MM.1S (cell line): ENCODE measurements around the gene VSTM4.

ENCODE experiments used
- DNase-seq: peaks from one replicate; pipeline ENCODE4 v3.0.0-alpha.2; 2015
- H2AFZ ChIP-seq: fragments of 300-600 bp; sonication (generic); 2 replicates; pipeline ENCODE4 v1.6.0; 2016; ENCODE audit warnings: antibody characterized with exemption, low read length
- H3F3A ChIP-seq: fragments of 300-600 bp; sonication (generic); 2 replicates; pipeline ENCODE4 v1.6.1; 2016; ENCODE audit warnings: mild to moderate bottlenecking, antibody characterized with exemption, low read length, moderate library complexity, mixed read lengths; ENCODE audit not compliant: insufficient read depth
- H3K27ac ChIP-seq: fragments of 300-600 bp; sonication (generic); 2 replicates; pipeline ENCODE4 v1.5.1; 2016; ENCODE audit warnings: mild to moderate bottlenecking, low read length
- H3K27me3 ChIP-seq: fragments of 300-600 bp; sonication (generic); replicated peaks from 2 replicates; pipeline ENCODE4 v1.6.0; 2016; ENCODE audit warnings: low read length; ENCODE audit not compliant: insufficient read depth
- H3K36me3 ChIP-seq: fragments of 300-600 bp; sonication (generic); replicated peaks from 2 replicates; pipeline ENCODE4 v1.6.1; 2016; ENCODE audit warnings: mild to moderate bottlenecking, low read length, mixed read lengths; ENCODE audit not compliant: insufficient read depth
- H3K4me1 ChIP-seq: fragments of 300-600 bp; sonication (generic); 2 replicates; pipeline ENCODE4 v1.6.1; 2016; ENCODE audit warnings: low read length, mixed read lengths
- H3K4me2 ChIP-seq: fragments of 300-600 bp; sonication (generic); 2 replicates; pipeline ENCODE4 v1.6.0; 2016; ENCODE audit warnings: low read depth, low read length
- H3K4me3 ChIP-seq: fragments of 300-600 bp; sonication (generic); 2 replicates; pipeline ENCODE4 v1.5.1; 2016; ENCODE audit warnings: low read length, mixed read lengths
- H3K79me2 ChIP-seq: fragments of 300-600 bp; sonication (generic); 2 replicates; pipeline ENCODE4 v1.6.1; 2016; ENCODE audit warnings: mixed run types, low read length, mixed read lengths
- H3K9ac ChIP-seq: fragments of 300-600 bp; sonication (generic); 2 replicates; pipeline ENCODE4 v1.6.1; 2016; ENCODE audit warnings: low read length, mixed read lengths
- H3K9me2 ChIP-seq: fragments of 300-600 bp; sonication (generic); replicated peaks from 2 replicates; pipeline ENCODE4 v1.6.1; 2016; ENCODE audit warnings: mild to moderate bottlenecking, low read length, mixed read lengths; ENCODE audit not compliant: insufficient read depth
- H3K9me3 ChIP-seq: fragments of 300-600 bp; sonication (generic); replicated peaks from 2 replicates; pipeline ENCODE4 v1.6.1; 2016; ENCODE audit warnings: mild to moderate bottlenecking, low read length, mixed read lengths; ENCODE audit not compliant: insufficient read depth
- H4K20me1 ChIP-seq: fragments of 300-600 bp; sonication (generic); 2 replicates; pipeline ENCODE4 v1.6.1; 2016; ENCODE audit warnings: mild to moderate bottlenecking, low read length, moderate library complexity, mixed read lengths; ENCODE audit not compliant: insufficient read depth
- CTCF ChIP-seq: fragments of 300-600 bp; sonication (generic); IDR thresholded peaks from 2 replicates; pipeline ENCODE4 v1.5.1; 2016; ENCODE audit warnings: antibody characterized with exemption, low read length, mixed read lengths
- EZH2 ChIP-seq: fragments of 300-600 bp; sonication (generic); optimal IDR thresholded peaks from 2 replicates; pipeline ENCODE3; 2017; ENCODE audit warnings: low read depth, mild to moderate bottlenecking, antibody characterized with exemption, low read length, mixed read lengths
- EZH2phosphoT487 ChIP-seq: fragments of 300-600 bp; sonication (generic); IDR thresholded peaks from 2 replicates; pipeline ENCODE4 v1.6.1; 2018; ENCODE audit warnings: antibody characterized with exemption, low read length

VSTM4 gene

GRCh38 chr10:49068672-49069217 lies 46.6 kb downstream of the VSTM4 start:
- H3K9ac ChIP-seq: no peak overlapping the region
- H3K27me3 ChIP-seq: no peaks in the 10 kb centered on the region
- H3K9me3 ChIP-seq: no peaks in the 10 kb centered on the region
- H3K4me1 ChIP-seq: no peaks in the 10 kb centered on the region
- no peak overlapping the region for H3K4me3 ChIP-seq
- no peak overlapping the region for H3K4me2 ChIP-seq
- H2AFZ ChIP-seq: no peak overlapping the region
- H3K79me2 ChIP-seq: no peaks in the 10 kb centered on the region
- H3K9me2 ChIP-seq: no peaks in the 10 kb centered on the region
- DNase-seq: no peak
- no peak for TF ChIP-seq EZH2phosphoT487
- no peak for TF ChIP-seq EZH2
- TF ChIP-seq CTCF: no peak
- H3K36me3 ChIP-seq: no peaks in the 10 kb centered on the region
- no peak overlapping the region for H3K27ac ChIP-seq
- H4K20me1 ChIP-seq: no peaks in the 10 kb centered on the region
- no peaks in the 10 kb centered on the region for H3F3A ChIP-seq

GRCh38 chr10:49068209-49068608 lies 47.1 kb downstream of the VSTM4 start:
- no peak overlapping the region for H2AFZ ChIP-seq
- TF ChIP-seq EZH2phosphoT487 (no peak), CTCF (no peak), EZH2 (no peak)
- H3K4me3 ChIP-seq: no peak overlapping the region
- no peaks in the 10 kb centered on the region for H3K4me1 ChIP-seq
- no peaks in the 10 kb centered on the region for H4K20me1 ChIP-seq
- H3K4me2 ChIP-seq: no peak overlapping the region
- no peaks in the 10 kb centered on the region for H3K79me2 ChIP-seq
- H3K9me2 ChIP-seq: no peaks in the 10 kb centered on the region
- no peak overlapping the region for H3K9ac ChIP-seq
- no peaks in the 10 kb centered on the region for H3K27me3 ChIP-seq
- no peaks in the 10 kb centered on the region for H3K9me3 ChIP-seq
- no peaks in the 10 kb centered on the region for H3F3A ChIP-seq
- no peak overlapping the region for H3K27ac ChIP-seq
- DNase-seq: no peak
- no peaks in the 10 kb centered on the region for H3K36me3 ChIP-seq

- no peaks in the 10 kb centered on the region for H3F3A ChIP-seq
Observed at GRCh38 chr10:49066944-49067730, 48.2 kb downstream of the VSTM4 start.

More at GRCh38 chr10:49066944-49067730, 48.2 kb downstream of the VSTM4 start:
- H3K27ac ChIP-seq: no peak overlapping the region
- H3K36me3 ChIP-seq: no peaks in the 10 kb centered on the region
- H3K27me3 ChIP-seq: no peaks in the 10 kb centered on the region
- H3K9me2 ChIP-seq: no peaks in the 10 kb centered on the region
- no peak for DNase-seq
- H3K79me2 ChIP-seq: no peaks in the 10 kb centered on the region
- TF ChIP-seq CTCF (no peak), EZH2 (no peak), EZH2phosphoT487 (no peak)
- H3K9ac ChIP-seq: no peak overlapping the region
- no peaks in the 10 kb centered on the region for H3K4me1 ChIP-seq
- no peak overlapping the region for H3K4me3 ChIP-seq
- no peaks in the 10 kb centered on the region; the same call in 1 of the 2 replicates for H3K9me3 ChIP-seq
- H3K4me2 ChIP-seq: no peak overlapping the region
- no peaks in the 10 kb centered on the region for H4K20me1 ChIP-seq
- H2AFZ ChIP-seq: no peak overlapping the region
